ENCODE data around the gene MRPL43. TPM values are rescaled to one million over a fixed set of nuclear protein-coding genes. Genes with fewer than 3 reads are reported as not detected.

MRPL43 gene
- total and polyA plus RNA-seq, 2 donors (not counting 1 experiment from before 2014, with no cell fraction given), result 56.2 to 99.4 TPM

- intact Hi-C loops (cut with micrococcal nuclease), result loop anchor here (5.0 kb wide), 1 partner anchor 1376 kb away; the partner anchor contains the start of gene SLC25A28
- DNase-seq (peak; percentile 82), ATAC-seq (ENCODE audit: low read depth) (peak; percentile 20)
- Histone ChIP-seq H3K36me3 (replicated peaks in 1 of 2; ENCODE audit: control extremely low read depth in 1 of 2, control insufficient read depth in 1 of 2, extremely low read depth in 1 of 2, insufficient read depth in 2 of 2, low read length in 1 of 2) (peaks cover 0 to 10% of the 10 kb centered on the region in 2 experiments), H3K9me3 (ENCODE audit: control extremely low read depth in 1 of 3, control insufficient read depth in 2 of 3, insufficient read depth in 1 of 3, low read length in 2 of 3) (no peaks in the 10 kb centered on the region), H2AFZ (ENCODE audit: insufficient read depth, low read depth, low read length, poor library complexity, severe bottlenecking) (peak overlapping the region; percentile 81), H3K4me2 (replicated peaks; ENCODE audit: low read depth, low read length, poor library complexity, severe bottlenecking) (peak overlapping the region; percentile 95), H3K79me2 (ENCODE audit: control insufficient read depth, insufficient read depth, low read length) (no peaks in the 10 kb centered on the region), H3K4me1 (ENCODE audit: control insufficient read depth in 2 of 2, insufficient read depth in 2 of 2, low read length in 2 of 2) (peaks cover 22 to 34% of the 10 kb centered on the region in 2 donors), H4K20me1 (ENCODE audit: control insufficient read depth, insufficient read depth, low read length, poor library complexity, severe bottlenecking) (peaks cover 25% of the 10 kb centered on the region), H3K4me3 (ENCODE audit: control extremely low read depth in 1 of 5, extremely low read depth in 1 of 5, insufficient read depth in 1 of 5, low read depth in 2 of 5, low read length in 4 of 5) (peak overlapping the region; percentile 37 to 89 (median 86)), H3K9ac (ENCODE audit: low read length) (peak overlapping the region; percentile 81), H3K27ac (ENCODE audit: low read length in 2 of 2) (peak overlapping the region; percentile 84 to 87), H3K27me3 (replicated peaks in 1 of 4; ENCODE audit: control extremely low read depth in 1 of 4, control insufficient read depth in 3 of 4, insufficient read depth in 4 of 4, low read length in 3 of 4) (peaks cover 0 to 2% (median 0%) of the 10 kb centered on the region in 4 experiments)
- no peaks in the 10 kb centered on the region for H3K9me3 Mint-ChIP-seq (ENCODE audit: insufficient read depth)
- peak overlapping the region; percentile 95 for H3K4me3 Mint-ChIP-seq
- ChIA-PET CTCF (interaction anchor here (0.6 to 8.4 kb wide), 14 partner anchors 8 to 69 kb away, joined by 3 to 70 read pairs (median 8); partner anchors contain the start of genes MRPL43, PDZD7, SFXN3 and TWNK), POLR2A (interaction anchor here (0.9 to 3.4 kb wide), 5 partner anchors 11 to 85 kb away, joined by 3 to 15 read pairs (median 6); partner anchors contain the start of genes MRPL43, PDZD7, SFXN3 and SLF2)
- H3K4me1 Mint-ChIP-seq, result peaks cover 29% of the 10 kb centered on the region
- peak overlapping the region; percentile 96 for H3K27ac Mint-ChIP-seq
- H3K27me3 Mint-ChIP-seq, result no peaks in the 10 kb centered on the region
- 2% methylated on average over 21 of the region's 25 CpGs for WGBS (ENCODE audit: insufficient coverage)
- TF ChIP-seq CTCF (IDR thresholded peaks at IDR 0.05) (no peak), EZH2 (IDR thresholded peaks at IDR 0.05; ENCODE audit: borderline replicate concordance, insufficient read depth, low read depth, low read length, poor library complexity, severe bottlenecking) (no peak)
These were observed 11.1 kb upstream of the MRPL43 start for GRCh38 chr10:100998183-100998990.

Data from B cell (primary cell).